ENCODE measurements around the gene CRAMP1.

GRCh38 chr16:1696863-1697262 is 84.7 kb downstream of the CRAMP1 start:
- TF ChIP-seq POLR2A (IDR thresholded peaks at IDR 0.05), result no peak
- TF ChIP-seq, protein P1, sequence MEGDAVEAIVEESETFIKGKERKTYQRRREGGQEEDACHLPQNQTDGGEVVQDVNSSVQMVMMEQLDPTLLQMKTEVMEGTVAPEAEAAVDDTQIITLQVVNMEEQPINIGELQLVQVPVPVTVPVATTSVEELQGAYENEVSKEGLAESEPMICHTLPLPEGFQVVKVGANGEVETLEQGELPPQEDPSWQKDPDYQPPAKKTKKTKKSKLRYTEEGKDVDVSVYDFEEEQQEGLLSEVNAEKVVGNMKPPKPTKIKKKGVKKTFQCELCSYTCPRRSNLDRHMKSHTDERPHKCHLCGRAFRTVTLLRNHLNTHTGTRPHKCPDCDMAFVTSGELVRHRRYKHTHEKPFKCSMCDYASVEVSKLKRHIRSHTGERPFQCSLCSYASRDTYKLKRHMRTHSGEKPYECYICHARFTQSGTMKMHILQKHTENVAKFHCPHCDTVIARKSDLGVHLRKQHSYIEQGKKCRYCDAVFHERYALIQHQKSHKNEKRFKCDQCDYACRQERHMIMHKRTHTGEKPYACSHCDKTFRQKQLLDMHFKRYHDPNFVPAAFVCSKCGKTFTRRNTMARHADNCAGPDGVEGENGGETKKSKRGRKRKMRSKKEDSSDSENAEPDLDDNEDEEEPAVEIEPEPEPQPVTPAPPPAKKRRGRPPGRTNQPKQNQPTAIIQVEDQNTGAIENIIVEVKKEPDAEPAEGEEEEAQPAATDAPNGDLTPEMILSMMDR (IDR thresholded peaks at IDR 0.05), result no peak
